ENCODE measurements around the gene ATP5ME. TPM values are rescaled to one million over a fixed set of nuclear protein-coding genes. Genes with fewer than 3 reads are reported as not detected.

The ATP5ME gene
- total RNA-seq, 2 experiments from 2014 or later = 109 to 126 TPM

- no peaks in the 10 kb centered on the region for H3K36me3 ChIP-seq (ENCODE audit: insufficient read depth, low read length)
- no peak overlapping the region for H3K27ac ChIP-seq (ENCODE audit: low read depth in 1 of 2, low read length in 2 of 2)
- ATAC-seq (ENCODE audit: poor library complexity) (no peak), DNase-seq (peak in 1 of 14 experiments; percentile 1)
- ChIA-PET CTCF (no interaction called here), POLR2A (no interaction called here)
- intact Hi-C loops (cut with DNase I, micrococcal nuclease) = no loop called here
- H3K27ac Mint-ChIP-seq = no peak overlapping the region
- no peaks in the 10 kb centered on the region for H3K4me1 Mint-ChIP-seq (ENCODE audit: low read depth)
- peaks cover 4% of the 10 kb centered on the region for H3K4me1 ChIP-seq (ENCODE audit: insufficient read depth, low read length)
- no peak overlapping the region for H3K4me3 ChIP-seq (ENCODE audit: low read length)
- H3K27me3 ChIP-seq (ENCODE audit: control insufficient read depth in 1 of 2, insufficient read depth in 2 of 2, low read length in 2 of 2) = no peaks in the 10 kb centered on the region
- H3K9me3 ChIP-seq (ENCODE audit: control insufficient read depth in 1 of 2, insufficient read depth in 1 of 2, low read length in 2 of 2) = no peaks in the 10 kb centered on the region
- no peaks in the 10 kb centered on the region for H3K9me3 Mint-ChIP-seq
- no peak for TF ChIP-seq CTCF (IDR thresholded peaks at IDR 0.05)
- H3K27me3 Mint-ChIP-seq = no peaks in the 10 kb centered on the region
- H3K36me3 Mint-ChIP-seq (ENCODE audit: low read depth) = peaks cover 5% of the 10 kb centered on the region
- H3K4me3 Mint-ChIP-seq = no peak overlapping the region
These were observed 16.0 kb downstream of the ATP5ME start for GRCh38 chr4:657834-658667.

GRCh38 chr4:657338-657833 lies 16.7 kb downstream of the ATP5ME start:
- Mint-ChIP-seq H3K27me3 (no peaks in the 10 kb centered on the region), H3K27ac (no peak overlapping the region), H3K4me3 (no peak overlapping the region), H3K9me3 (no peaks in the 10 kb centered on the region), H3K4me1 (ENCODE audit: low read depth) (no peaks in the 10 kb centered on the region), H3K36me3 (ENCODE audit: low read depth) (peaks cover 5% of the 10 kb centered on the region)
- Histone ChIP-seq H3K4me3 (ENCODE audit: low read length) (no peak overlapping the region), H3K27ac (ENCODE audit: low read depth in 1 of 2, low read length in 2 of 2) (no peak overlapping the region), H3K36me3 (ENCODE audit: insufficient read depth, low read length) (no peaks in the 10 kb centered on the region), H3K9me3 (ENCODE audit: control insufficient read depth in 1 of 2, insufficient read depth in 1 of 2, low read length in 2 of 2) (no peaks in the 10 kb centered on the region), H3K4me1 (ENCODE audit: insufficient read depth, low read length) (no peaks in the 10 kb centered on the region), H3K27me3 (ENCODE audit: control insufficient read depth in 1 of 2, insufficient read depth in 2 of 2, low read length in 2 of 2) (no peaks in the 10 kb centered on the region)
- TF ChIP-seq CTCF (IDR thresholded peaks at IDR 0.05) = no peak
- DNase-seq (no peak), ATAC-seq (ENCODE audit: poor library complexity) (no peak)
- ChIA-PET POLR2A (no interaction called here), CTCF (no interaction called here)
- intact Hi-C loops (cut with DNase I, micrococcal nuclease) = no loop called here

GRCh38 chr4:656436-657337 lies 17.4 kb downstream of the ATP5ME start:
- no peak overlapping the region for H3K27ac Mint-ChIP-seq
- H3K27me3 Mint-ChIP-seq = peaks cover 4% of the 10 kb centered on the region
- Histone ChIP-seq H3K4me1 (ENCODE audit: insufficient read depth, low read length) (no peaks in the 10 kb centered on the region), H3K4me3 (ENCODE audit: low read length) (no peak overlapping the region), H3K36me3 (ENCODE audit: insufficient read depth, low read length) (no peaks in the 10 kb centered on the region), H3K27ac (ENCODE audit: low read depth in 1 of 2, low read length in 2 of 2) (no peak overlapping the region), H3K9me3 (ENCODE audit: control insufficient read depth in 1 of 2, insufficient read depth in 1 of 2, low read length in 2 of 2) (no peaks in the 10 kb centered on the region), H3K27me3 (ENCODE audit: control insufficient read depth in 1 of 2, insufficient read depth in 2 of 2, low read length in 2 of 2) (no peaks in the 10 kb centered on the region)
- no peak for TF ChIP-seq CTCF (IDR thresholded peaks at IDR 0.05)
- H3K4me1 Mint-ChIP-seq (ENCODE audit: low read depth) = no peaks in the 10 kb centered on the region
- DNase-seq = no peak
- ATAC-seq (ENCODE audit: poor library complexity) = no peak
- no peak overlapping the region for H3K4me3 Mint-ChIP-seq
- ChIA-PET POLR2A (no interaction called here), CTCF (no interaction called here)
- intact Hi-C loops (cut with DNase I, micrococcal nuclease) = no loop called here
- peaks cover 5% of the 10 kb centered on the region for H3K36me3 Mint-ChIP-seq (ENCODE audit: low read depth)
- no peaks in the 10 kb centered on the region for H3K9me3 Mint-ChIP-seq
